SU-DHL-6 (cell line): ENCODE data around the gene UNC5B.

Experiments
- H2AFZ ChIP-seq: fragments of 200-600 bp; sonication (generic); 2 replicates; pipeline ENCODE4 v1.6.1; 2014; ENCODE audit warnings: low read depth, mild to moderate bottlenecking, moderate library complexity, mixed read lengths, antibody characterized with exemption, low read length; ENCODE audit not compliant: severe bottlenecking
- H3F3A ChIP-seq: fragments of 200-600 bp; shearing (Covaris generic); 2 replicates; pipeline ENCODE4 v1.6.0; 2016; ENCODE audit warnings: antibody characterized with exemption, mild to moderate bottlenecking; ENCODE audit not compliant: insufficient read depth
- H3K27ac ChIP-seq: fragments of 200-600 bp; sonication (generic); 2 replicates; pipeline ENCODE4 v1.5.1; 2016; ENCODE audit warnings: low read depth, mild to moderate bottlenecking, low read length, moderate library complexity, mixed read lengths
- H3K27me3 ChIP-seq: fragments of 200-600 bp; sonication (generic), shearing (Covaris generic); 2 replicates; pipeline ENCODE4 v1.6.0; 2014; ENCODE audit warnings: mild to moderate bottlenecking, low read length
- H3K36me3 ChIP-seq: fragments of 200-600 bp; sonication (generic); 2 replicates; pipeline ENCODE4 v1.6.1; 2014; ENCODE audit warnings: mild to moderate bottlenecking, low read length, mixed read lengths
- H3K4me2 ChIP-seq: fragments of 300-600, 200-600 bp; shearing (Covaris generic), sonication (generic); 2 replicates; pipeline ENCODE4 v1.6.0; 2014; ENCODE audit warnings: low read length, low read depth, mild to moderate bottlenecking; ENCODE audit not compliant: poor library complexity, severe bottlenecking
- H3K4me3 ChIP-seq: fragments of 200-600 bp; sonication (generic); 2 replicates; pipeline ENCODE4 v1.5.1; 2014; ENCODE audit warnings: antibody characterized with exemption, low read length, mild to moderate bottlenecking, mixed read lengths; ENCODE audit not compliant: insufficient read depth, poor library complexity, severe bottlenecking
- H3K79me2 ChIP-seq: fragments of 200-600 bp; sonication (generic); 2 replicates; pipeline ENCODE4 v1.6.1; 2014; ENCODE audit warnings: mild to moderate bottlenecking, low read length, moderate library complexity; ENCODE audit not compliant: insufficient read depth
- H3K9ac ChIP-seq: fragments of 200-600 bp; sonication (generic); 2 replicates; pipeline ENCODE4 v1.7.0; 2014; ENCODE audit warnings: mild to moderate bottlenecking, low read length
- H3K9me2 ChIP-seq: fragments of 200-600 bp; sonication (generic); replicated peaks from 2 replicates; pipeline ENCODE4 v1.6.1; 2014; ENCODE audit warnings: low read length; ENCODE audit not compliant: insufficient read depth
- H3K9me3 ChIP-seq: fragments of 200-600 bp; sonication (generic); 2 replicates; pipeline ENCODE4 v1.6.1; 2014; ENCODE audit warnings: low read length, mixed read lengths; ENCODE audit not compliant: insufficient read depth
- H4K20me1 ChIP-seq: fragments of 200-600 bp; sonication (generic); 2 replicates; pipeline ENCODE4 v1.6.1; 2014; ENCODE audit warnings: low read depth, mild to moderate bottlenecking, antibody characterized with exemption, low read length, moderate library complexity, mixed read lengths
- CTCF ChIP-seq: fragments of 200-600 bp; sonication (generic); IDR thresholded peaks from one replicate; pipeline ENCODE4 v1.5.1; 2017; ENCODE audit warnings: antibody characterized with exemption, mild to moderate bottlenecking, low read length, moderate library complexity; ENCODE audit not compliant: insufficient read depth, poor library complexity, severe bottlenecking
- EZH2phosphoT487 ChIP-seq: fragments of 200-600 bp; sonication (generic), shearing (Covaris generic); conservative IDR thresholded peaks from 2 replicates; pipeline ENCODE4 v1.6.1; 2018; ENCODE audit warnings: mild to moderate bottlenecking, antibody characterized with exemption, low read length, moderate library complexity, mixed read lengths

Gene UNC5B

GRCh38 chr10:71188201-71188600 lies 24.2 kb upstream of the UNC5B start:
- H3K27me3 ChIP-seq = no peaks in the 10 kb centered on the region
- H3K79me2 ChIP-seq = no peaks in the 10 kb centered on the region
- no peaks in the 10 kb centered on the region for H4K20me1 ChIP-seq
- H3K9me2 ChIP-seq = no peaks in the 10 kb centered on the region
- H2AFZ ChIP-seq = no peak overlapping the region
- no peak overlapping the region for H3K4me2 ChIP-seq
- H3K9ac ChIP-seq = no peak overlapping the region
- no peaks in the 10 kb centered on the region for H3K9me3 ChIP-seq
- H3K4me3 ChIP-seq = no peak overlapping the region
- no peak for TF ChIP-seq CTCF
- no peak for TF ChIP-seq EZH2phosphoT487
- H3F3A ChIP-seq = no peaks in the 10 kb centered on the region
- H3K36me3 ChIP-seq = no peaks in the 10 kb centered on the region
- H3K27ac ChIP-seq = no peak overlapping the region

- H2AFZ ChIP-seq = no peak overlapping the region
- no peaks in the 10 kb centered on the region for H3K79me2 ChIP-seq
- no peaks in the 10 kb centered on the region for H3K27me3 ChIP-seq
- H3K4me2 ChIP-seq = no peak overlapping the region
- H3K9me2 ChIP-seq = no peaks in the 10 kb centered on the region
- H3K36me3 ChIP-seq = no peaks in the 10 kb centered on the region
- H3F3A ChIP-seq = no peaks in the 10 kb centered on the region
- H3K9ac ChIP-seq = no peak overlapping the region
- no peak for TF ChIP-seq CTCF
- no peak for TF ChIP-seq EZH2phosphoT487
- no peaks in the 10 kb centered on the region for H3K9me3 ChIP-seq
- H4K20me1 ChIP-seq = no peaks in the 10 kb centered on the region
- no peak overlapping the region for H3K27ac ChIP-seq
- no peak overlapping the region for H3K4me3 ChIP-seq
Measured at GRCh38 chr10:71191019-71191418, 21.4 kb upstream of the UNC5B start.

GRCh38 chr10:71191551-71192076 lies 20.8 kb upstream of the UNC5B start:
- no peaks in the 10 kb centered on the region for H3K9me2 ChIP-seq
- no peak overlapping the region for H3K4me2 ChIP-seq
- no peaks in the 10 kb centered on the region for H4K20me1 ChIP-seq
- no peaks in the 10 kb centered on the region for H3K79me2 ChIP-seq
- no peak overlapping the region for H3K9ac ChIP-seq
- H3K9me3 ChIP-seq = no peaks in the 10 kb centered on the region
- TF ChIP-seq CTCF (no peak), EZH2phosphoT487 (no peak)
- no peaks in the 10 kb centered on the region for H3K36me3 ChIP-seq
- H3K27me3 ChIP-seq = no peaks in the 10 kb centered on the region
- H2AFZ ChIP-seq = no peak overlapping the region
- no peak overlapping the region for H3K27ac ChIP-seq
- H3K4me3 ChIP-seq = no peak overlapping the region
- H3F3A ChIP-seq = no peaks in the 10 kb centered on the region
